A549 (cell line): ENCODE measurements around the gene RNF32.

Experiments
- CEBPB ChIP-seq, 2 experiments: fragments of >200 bp in 1 of 2; sonication (Bioruptor Twin) in 1 of 2; formaldehyde crosslinking in 1 of 2; IDR thresholded peaks; 2 replicates each; pipeline ENCODE4 v1.6.1; 2012 to 2016
- CHD4 ChIP-seq: fragments of 200-600 bp; sonication (generic); IDR thresholded peaks from 2 replicates; pipeline ENCODE4 v1.6.1; 2016; ENCODE audit warnings: antibody characterized with exemption, mild to moderate bottlenecking, borderline replicate concordance
- ELK1 ChIP-seq: fragments of 150-350 bp; IDR thresholded peaks from 2 replicates; pipeline ENCODE4 v1.6.1; 2014; ENCODE audit warnings: low read depth, mild to moderate bottlenecking, low read length
- EP300 ChIP-seq, 2 experiments: fragments of >200 bp; sonication (Bioruptor Twin); formaldehyde crosslinking; IDR thresholded peaks; 2 replicates in 1 of 2; 3 replicates in 1 of 2; pipeline ENCODE4 v1.6.1; 2016 to 2017
- NR3C1 ChIP-seq: fragments of >200 bp; sonication (Bioruptor Twin); formaldehyde crosslinking; IDR thresholded peaks from 3 replicates; pipeline ENCODE4 v1.6.1; 2017
- POLR2A ChIP-seq: IDR thresholded peaks from 2 replicates; pipeline ENCODE4 v1.6.1; 2012; ENCODE audit warnings: mild to moderate bottlenecking, low read length
- POLR2AphosphoS2 ChIP-seq: conservative IDR thresholded peaks from 2 replicates; pipeline ENCODE4 v1.6.1; 2012; ENCODE audit warnings: low read length, improper control_type of control experiment, inconsistent platforms
- RAD21 ChIP-seq, 2 experiments: fragments of >200 bp in 1 of 2; sonication (Bioruptor Twin) in 1 of 2; formaldehyde crosslinking in 1 of 2; IDR thresholded peaks in 1 of 2; conservative IDR thresholded peaks in 1 of 2; 2 replicates in 1 of 2; 3 replicates in 1 of 2; pipeline ENCODE4 v1.6.1; 2012 to 2018; ENCODE audit warnings: inconsistent platforms in 1 of 2
- RCOR1 ChIP-seq: fragments of 150-350 bp; IDR thresholded peaks from 2 replicates; pipeline ENCODE4 v1.6.1; 2014; ENCODE audit warnings: antibody characterized with exemption, low read length, low read depth
- ZFP36 ChIP-seq: fragments of 450-650 bp; IDR thresholded peaks from 2 replicates; pipeline ENCODE4 v1.6.1; 2014; ENCODE audit warnings: borderline replicate concordance; ENCODE audit not compliant: partially characterized antibody
- ZNF302 ChIP-seq: fragments of 250-450 bp; sonication (Bioruptor Pico); IDR thresholded peaks from 2 replicates; pipeline ENCODE4 v1.9.0; 2021; ENCODE audit warnings: inconsistent platforms, mild to moderate bottlenecking, moderate library complexity
- ZSCAN20 ChIP-seq: fragments of 250-450 bp; sonication (Bioruptor Pico); IDR thresholded peaks from 2 replicates; pipeline ENCODE4 v1.8.0; 2022; ENCODE audit warnings: mild to moderate bottlenecking, moderate library complexity
- TF ChIP-seq, protein P1 (sequence below): IDR thresholded peaks from 2 replicates; pipeline ENCODE4 v1.6.1; 2012
- TF ChIP-seq, protein P2 (sequence below): fragments of >200 bp; sonication (Bioruptor Twin); formaldehyde crosslinking; IDR thresholded peaks from 3 replicates; pipeline ENCODE4 v1.5.1; 2016

- TF ChIP-seq, protein P1, sequence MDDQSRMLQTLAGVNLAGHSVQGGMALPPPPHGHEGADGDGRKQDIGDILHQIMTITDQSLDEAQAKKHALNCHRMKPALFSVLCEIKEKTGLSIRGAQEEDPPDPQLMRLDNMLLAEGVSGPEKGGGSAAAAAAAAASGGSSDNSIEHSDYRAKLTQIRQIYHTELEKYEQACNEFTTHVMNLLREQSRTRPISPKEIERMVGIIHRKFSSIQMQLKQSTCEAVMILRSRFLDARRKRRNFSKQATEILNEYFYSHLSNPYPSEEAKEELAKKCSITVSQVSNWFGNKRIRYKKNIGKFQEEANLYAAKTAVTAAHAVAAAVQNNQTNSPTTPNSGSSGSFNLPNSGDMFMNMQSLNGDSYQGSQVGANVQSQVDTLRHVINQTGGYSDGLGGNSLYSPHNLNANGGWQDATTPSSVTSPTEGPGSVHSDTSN: no peak
- TF ChIP-seq, protein P2, sequence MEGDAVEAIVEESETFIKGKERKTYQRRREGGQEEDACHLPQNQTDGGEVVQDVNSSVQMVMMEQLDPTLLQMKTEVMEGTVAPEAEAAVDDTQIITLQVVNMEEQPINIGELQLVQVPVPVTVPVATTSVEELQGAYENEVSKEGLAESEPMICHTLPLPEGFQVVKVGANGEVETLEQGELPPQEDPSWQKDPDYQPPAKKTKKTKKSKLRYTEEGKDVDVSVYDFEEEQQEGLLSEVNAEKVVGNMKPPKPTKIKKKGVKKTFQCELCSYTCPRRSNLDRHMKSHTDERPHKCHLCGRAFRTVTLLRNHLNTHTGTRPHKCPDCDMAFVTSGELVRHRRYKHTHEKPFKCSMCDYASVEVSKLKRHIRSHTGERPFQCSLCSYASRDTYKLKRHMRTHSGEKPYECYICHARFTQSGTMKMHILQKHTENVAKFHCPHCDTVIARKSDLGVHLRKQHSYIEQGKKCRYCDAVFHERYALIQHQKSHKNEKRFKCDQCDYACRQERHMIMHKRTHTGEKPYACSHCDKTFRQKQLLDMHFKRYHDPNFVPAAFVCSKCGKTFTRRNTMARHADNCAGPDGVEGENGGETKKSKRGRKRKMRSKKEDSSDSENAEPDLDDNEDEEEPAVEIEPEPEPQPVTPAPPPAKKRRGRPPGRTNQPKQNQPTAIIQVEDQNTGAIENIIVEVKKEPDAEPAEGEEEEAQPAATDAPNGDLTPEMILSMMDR: no peak
- TF ChIP-seq RAD21 (conservative IDR thresholded peaks at IDR 0.05 in 1 of 2, IDR thresholded peaks at IDR 0.05 in 1 of 2) (no peak), ELK1 (no peak), POLR2A (no peak), ZNF302 (CRISPR knock-in tag) (no peak), EP300 (IDR thresholded peaks at IDR 0.05) (no peak), ZFP36 (no peak), RCOR1 (no peak), NR3C1 (no peak), CHD4 (no peak), POLR2AphosphoS2 (no peak), CEBPB (IDR thresholded peaks at IDR 0.05) (no peak), ZSCAN20 (CRISPR knock-in tag) (no peak)
These were observed 10.9 kb downstream of the RNF32 start for GRCh38 chr7:156651474-156651873.
